IgD-negative memory B cell (primary cell): ENCODE results near the gene UNC5B. TPM values are rescaled to one million over a fixed set of nuclear protein-coding genes. Genes with fewer than 3 reads are reported as not detected.

ENCODE experiments used
- H3K27ac Mint-ChIP-seq, 3 donors: one replicate each; pipeline ENCODE4 v1.8.0; 2020 to 2022; ENCODE audit warnings: mild to moderate bottlenecking in 3 of 3, mixed read lengths in 3 of 3, moderate library complexity in 1 of 3
- H3K27me3 Mint-ChIP-seq: one replicate; pipeline ENCODE4 v1.8.0; 2021; ENCODE audit warnings: mixed read lengths
- H3K36me3 Mint-ChIP-seq: one replicate; pipeline ENCODE4 v1.8.0; 2020; ENCODE audit warnings: mild to moderate bottlenecking, mixed read lengths
- H3K4me1 Mint-ChIP-seq, 3 donors: one replicate each; pipeline ENCODE4 v1.8.0; 2020 to 2022; ENCODE audit warnings: mixed read lengths in 3 of 3, mild to moderate bottlenecking in 1 of 3
- H3K4me3 Mint-ChIP-seq, 4 donors: one replicate each; pipeline ENCODE4 v1.8.0; 2020 to 2022; ENCODE audit warnings: mild to moderate bottlenecking in 4 of 4, mixed read lengths in 4 of 4, moderate library complexity in 3 of 4
- H3K9me3 Mint-ChIP-seq, 3 donors: one replicate each; pipeline ENCODE4 v1.8.0; 2020 to 2021; ENCODE audit warnings: mixed read lengths in 3 of 3, mild to moderate bottlenecking in 1 of 3
- polyA plus RNA-seq: library from polyadenylated mRNA; unstranded; fragments of 300-500 nt; fragmentation: Illumina TruSeq; gene quantifications from one replicate; pipeline ENCODE4 v1.2.3, GENCODE V29; 2021

UNC5B gene
- polyA plus RNA-seq, 1 donor from 2014 or later = not detected

GRCh38 chr10:71300555-71301370 is 88.4 kb downstream of the UNC5B start:
- no peak overlapping the region for H3K27ac Mint-ChIP-seq
- H3K27me3 Mint-ChIP-seq = peaks cover 16% of the 10 kb centered on the region
- no peaks in the 10 kb centered on the region for H3K9me3 Mint-ChIP-seq
- no peak overlapping the region for H3K4me3 Mint-ChIP-seq
- peaks cover 0 to 2% (median 2%) of the 10 kb centered on the region in 3 donors for H3K4me1 Mint-ChIP-seq
- H3K36me3 Mint-ChIP-seq = no peaks in the 10 kb centered on the region

GRCh38 chr10:71301371-71301916 is 89.1 kb downstream of the UNC5B start:
- H3K27ac Mint-ChIP-seq = no peak overlapping the region
- peaks cover 0 to 2% (median 2%) of the 10 kb centered on the region in 3 donors for H3K4me1 Mint-ChIP-seq
- H3K9me3 Mint-ChIP-seq = no peaks in the 10 kb centered on the region
- no peak overlapping the region for H3K4me3 Mint-ChIP-seq
- no peaks in the 10 kb centered on the region for H3K36me3 Mint-ChIP-seq
- peaks cover 14% of the 10 kb centered on the region for H3K27me3 Mint-ChIP-seq

GRCh38 chr10:71302451-71302850 is 90.1 kb downstream of the UNC5B start:
- Mint-ChIP-seq H3K36me3 (no peaks in the 10 kb centered on the region), H3K4me1 (peaks cover 0 to 2% (median 2%) of the 10 kb centered on the region in 3 donors), H3K27ac (no peak overlapping the region), H3K27me3 (peaks cover 14% of the 10 kb centered on the region), H3K4me3 (no peak overlapping the region), H3K9me3 (no peaks in the 10 kb centered on the region)

GRCh38 chr10:71302874-71303568 is 90.7 kb downstream of the UNC5B start:
- no peaks in the 10 kb centered on the region for H3K9me3 Mint-ChIP-seq
- H3K36me3 Mint-ChIP-seq = no peaks in the 10 kb centered on the region
- peaks cover 0 to 2% (median 2%) of the 10 kb centered on the region in 3 donors for H3K4me1 Mint-ChIP-seq
- H3K4me3 Mint-ChIP-seq = no peak overlapping the region
- peak overlapping the region in 1 of 3 donors; percentile 52 for H3K27ac Mint-ChIP-seq
- H3K27me3 Mint-ChIP-seq = peaks cover 11% of the 10 kb centered on the region

GRCh38 chr10:71303569-71303907 is 91.2 kb downstream of the UNC5B start:
- no peaks in the 10 kb centered on the region for H3K36me3 Mint-ChIP-seq
- H3K4me3 Mint-ChIP-seq = no peak overlapping the region
- peaks cover 0 to 2% (median 2%) of the 10 kb centered on the region in 3 donors for H3K4me1 Mint-ChIP-seq
- H3K27ac Mint-ChIP-seq = no peak overlapping the region
- peaks cover 7% of the 10 kb centered on the region for H3K27me3 Mint-ChIP-seq
- H3K9me3 Mint-ChIP-seq = no peaks in the 10 kb centered on the region

DNA sequence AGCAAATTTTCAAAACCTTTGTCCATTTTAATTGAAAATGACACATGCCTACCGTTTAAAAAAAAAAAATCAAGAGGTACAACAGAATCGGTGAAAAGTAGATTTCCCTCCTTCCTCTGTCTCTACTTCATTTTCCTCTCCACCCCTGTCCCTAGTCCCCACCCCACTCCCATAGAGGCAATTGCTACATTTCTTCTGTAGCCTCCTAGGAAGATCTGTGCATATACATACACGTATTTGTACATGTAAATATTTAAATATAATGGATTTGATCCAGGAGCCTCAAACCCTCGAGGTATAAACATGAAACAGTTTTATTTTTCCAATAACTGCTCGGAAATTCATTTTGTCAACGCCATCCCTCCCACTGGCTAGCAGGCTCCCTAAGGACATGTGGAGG is 92.5 kb downstream of the UNC5B start:
- Mint-ChIP-seq H3K4me1 (peaks cover 0 to 4% (median 0%) of the 10 kb centered on the region in 3 donors), H3K27ac (no peak overlapping the region), H3K36me3 (no peaks in the 10 kb centered on the region), H3K9me3 (no peaks in the 10 kb centered on the region), H3K4me3 (no peak overlapping the region), H3K27me3 (peaks cover 4% of the 10 kb centered on the region)

- Mint-ChIP-seq H3K36me3 (no peaks in the 10 kb centered on the region), H3K27me3 (peaks cover 4% of the 10 kb centered on the region), H3K4me3 (no peak overlapping the region), H3K9me3 (no peaks in the 10 kb centered on the region), H3K4me1 (peaks cover 0 to 4% (median 0%) of the 10 kb centered on the region in 3 donors), H3K27ac (no peak overlapping the region)
These were observed 94.6 kb downstream of the UNC5B start for GRCh38 chr10:71306979-71307378.

- no peaks in the 10 kb centered on the region for H3K36me3 Mint-ChIP-seq
- no peak overlapping the region for H3K27ac Mint-ChIP-seq
- peaks cover 0 to 4% (median 0%) of the 10 kb centered on the region in 3 donors for H3K4me1 Mint-ChIP-seq
- no peak overlapping the region for H3K4me3 Mint-ChIP-seq
- H3K9me3 Mint-ChIP-seq = no peaks in the 10 kb centered on the region
- peaks cover 4% of the 10 kb centered on the region for H3K27me3 Mint-ChIP-seq
These were observed 95.2 kb downstream of the UNC5B start for GRCh38 chr10:71307469-71308085.

- Mint-ChIP-seq H3K9me3 (no peaks in the 10 kb centered on the region), H3K4me3 (no peak overlapping the region), H3K27ac (no peak overlapping the region), H3K36me3 (no peaks in the 10 kb centered on the region), H3K4me1 (peaks cover 0 to 4% (median 0%) of the 10 kb centered on the region in 3 donors), H3K27me3 (peaks cover 2% of the 10 kb centered on the region)
These were observed 95.9 kb downstream of the UNC5B start for GRCh38 chr10:71308244-71308643.

DNA sequence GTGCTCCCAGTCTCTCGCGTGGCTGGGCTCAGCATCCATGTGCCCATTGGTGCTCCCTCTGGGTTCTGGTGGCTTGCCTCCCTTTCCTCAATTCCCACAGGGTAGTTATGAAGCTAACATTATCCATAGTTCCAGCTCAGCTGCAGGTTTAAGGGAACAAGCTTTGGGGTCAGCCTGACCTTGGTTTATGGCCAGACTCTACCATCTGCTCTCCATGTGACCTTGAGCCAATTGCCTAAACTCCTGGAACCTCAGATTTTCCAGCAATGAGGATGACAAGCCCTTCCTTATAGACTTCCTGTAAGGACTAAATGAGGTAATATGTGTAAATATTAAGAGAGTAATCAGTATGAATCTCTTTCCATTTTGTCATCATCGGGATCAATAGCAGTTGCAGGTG is 96.6 kb downstream of the UNC5B start:
- Mint-ChIP-seq H3K36me3 (no peaks in the 10 kb centered on the region), H3K4me3 (no peak overlapping the region), H3K27ac (peak overlapping the region in 1 of 3 donors; percentile 50), H3K4me1 (peaks cover 0 to 4% (median 0%) of the 10 kb centered on the region in 3 donors), H3K27me3 (peaks cover 6% of the 10 kb centered on the region), H3K9me3 (no peaks in the 10 kb centered on the region)

DNA sequence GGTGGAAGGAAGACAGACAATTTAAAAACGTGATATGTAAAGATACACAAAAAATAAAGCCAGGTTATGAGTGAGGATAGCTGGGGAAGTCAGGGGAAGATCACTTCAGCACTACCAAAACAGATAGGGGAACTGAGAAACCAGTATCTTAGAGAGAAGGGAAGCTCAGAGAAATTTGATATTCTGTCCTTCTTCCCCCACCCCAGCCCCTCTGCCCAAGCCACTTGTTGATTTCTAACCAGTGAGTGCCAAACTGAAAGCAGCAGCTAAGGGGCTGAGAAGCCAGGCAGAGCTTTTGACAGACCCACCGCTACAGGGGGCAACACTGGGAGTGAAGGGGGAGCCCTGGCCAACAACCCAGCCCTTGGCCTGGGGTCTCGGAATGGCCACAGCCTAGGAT is 97.5 kb downstream of the UNC5B start:
- H3K4me3 Mint-ChIP-seq = no peak overlapping the region
- H3K27me3 Mint-ChIP-seq = peaks cover 6% of the 10 kb centered on the region
- H3K4me1 Mint-ChIP-seq = peaks cover 0 to 4% (median 2%) of the 10 kb centered on the region in 3 donors
- no peak overlapping the region for H3K27ac Mint-ChIP-seq
- no peaks in the 10 kb centered on the region for H3K36me3 Mint-ChIP-seq
- H3K9me3 Mint-ChIP-seq = no peaks in the 10 kb centered on the region

GRCh38 chr10:71312220-71312619 is 99.8 kb downstream of the UNC5B start:
- Mint-ChIP-seq H3K4me3 (no peak overlapping the region), H3K27ac (no peak overlapping the region), H3K4me1 (peaks cover 0 to 4% (median 2%) of the 10 kb centered on the region in 3 donors), H3K27me3 (peaks cover 6% of the 10 kb centered on the region), H3K9me3 (no peaks in the 10 kb centered on the region), H3K36me3 (no peaks in the 10 kb centered on the region)

- H3K4me3 Mint-ChIP-seq = peak overlapping the region in 1 of 4 donors; percentile 11
- peaks cover 0 to 5% (median 2%) of the 10 kb centered on the region in 3 donors for H3K4me1 Mint-ChIP-seq
- H3K27ac Mint-ChIP-seq = no peak overlapping the region
- H3K36me3 Mint-ChIP-seq = no peaks in the 10 kb centered on the region
- no peaks in the 10 kb centered on the region for H3K9me3 Mint-ChIP-seq
- H3K27me3 Mint-ChIP-seq = peaks cover 6% of the 10 kb centered on the region
These were observed 100.7 kb downstream of the UNC5B start for GRCh38 chr10:71312811-71313789.

DNA sequence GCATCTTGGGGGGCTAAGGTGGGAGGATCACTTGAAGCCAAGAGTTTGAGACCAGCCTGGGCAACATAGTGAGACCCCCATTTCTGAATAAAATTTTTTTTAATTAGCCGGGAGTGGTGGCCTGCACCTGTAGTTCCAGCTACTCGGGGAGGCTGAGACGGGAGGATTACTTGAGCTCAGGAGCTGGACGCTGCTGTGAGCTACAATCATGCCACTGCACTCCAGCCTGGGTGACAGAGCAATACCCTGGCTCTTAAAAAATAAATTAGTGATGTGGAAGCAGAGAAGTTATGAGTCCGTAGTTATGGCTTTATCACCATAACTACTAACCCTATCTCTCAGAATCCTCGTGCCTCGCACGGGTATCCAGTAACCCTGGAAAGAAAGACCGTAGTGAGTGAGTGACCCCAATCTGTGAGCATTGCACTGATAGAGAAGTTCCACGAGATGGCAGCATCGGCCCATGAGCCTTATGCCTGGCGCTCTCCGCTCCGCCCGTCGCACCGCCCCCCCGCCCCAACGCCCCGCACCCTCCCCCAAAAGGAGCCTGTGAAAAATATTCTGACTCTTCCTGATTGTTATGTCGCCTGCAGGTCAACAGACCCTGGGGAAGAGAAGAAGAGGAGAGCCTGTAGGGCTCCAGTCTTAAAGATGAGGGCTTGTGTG is 101.8 kb downstream of the UNC5B start:
- Mint-ChIP-seq H3K4me3 (peak overlapping the region in 2 of 4 donors; percentile 9 to 59), H3K9me3 (no peaks in the 10 kb centered on the region), H3K4me1 (peaks cover 2 to 7% (median 5%) of the 10 kb centered on the region in 3 donors), H3K27me3 (peaks cover 6% of the 10 kb centered on the region), H3K27ac (no peak overlapping the region), H3K36me3 (no peaks in the 10 kb centered on the region)
